ENCODE measurements around the gene EVC. TPM values are rescaled to one million over a fixed set of nuclear protein-coding genes. Genes with fewer than 3 reads are reported as not detected.

Gene EVC
- total RNA-seq, 2 donors from 2014 or later = 25.5 to 29.0 TPM

- Mint-ChIP-seq H3K36me3 (ENCODE audit: low read depth) (peaks cover 68% of the 10 kb centered on the region), H3K27ac (no peak overlapping the region), H3K9me3 (peaks cover 71% of the 10 kb centered on the region), H3K4me1 (peaks cover 19% of the 10 kb centered on the region), H3K4me3 (no peak overlapping the region), H3K27me3 (ENCODE audit: insufficient read depth) (peaks cover 61% of the 10 kb centered on the region)
- 92 to 95% methylated on average over 8 to 9 of the region's 9 CpGs for WGBS, 2 experiments (ENCODE audit: insufficient coverage in 1 of 2, insufficient read length in 1 of 2)
- Histone ChIP-seq H3K9ac (ENCODE audit: extremely low read depth, low read length, poor library complexity, severe bottlenecking) (no peak overlapping the region), H3K9me3 (ENCODE audit: control insufficient read depth, low read length) (peaks cover 73% of the 10 kb centered on the region), H3K27me3 (ENCODE audit: control insufficient read depth, insufficient read depth, low read length, poor library complexity, severe bottlenecking) (peaks cover 44% of the 10 kb centered on the region), H3K4me1 (ENCODE audit: control insufficient read depth, insufficient read depth, low read length) (peaks cover 13% of the 10 kb centered on the region), H3K36me3 (ENCODE audit: control insufficient read depth, insufficient read depth, low read length) (peaks cover 37% of the 10 kb centered on the region), H3K27ac (ENCODE audit: low read depth, low read length) (no peak overlapping the region), H3K4me3 (ENCODE audit: low read length) (no peak overlapping the region)
- TF ChIP-seq, protein P1, sequence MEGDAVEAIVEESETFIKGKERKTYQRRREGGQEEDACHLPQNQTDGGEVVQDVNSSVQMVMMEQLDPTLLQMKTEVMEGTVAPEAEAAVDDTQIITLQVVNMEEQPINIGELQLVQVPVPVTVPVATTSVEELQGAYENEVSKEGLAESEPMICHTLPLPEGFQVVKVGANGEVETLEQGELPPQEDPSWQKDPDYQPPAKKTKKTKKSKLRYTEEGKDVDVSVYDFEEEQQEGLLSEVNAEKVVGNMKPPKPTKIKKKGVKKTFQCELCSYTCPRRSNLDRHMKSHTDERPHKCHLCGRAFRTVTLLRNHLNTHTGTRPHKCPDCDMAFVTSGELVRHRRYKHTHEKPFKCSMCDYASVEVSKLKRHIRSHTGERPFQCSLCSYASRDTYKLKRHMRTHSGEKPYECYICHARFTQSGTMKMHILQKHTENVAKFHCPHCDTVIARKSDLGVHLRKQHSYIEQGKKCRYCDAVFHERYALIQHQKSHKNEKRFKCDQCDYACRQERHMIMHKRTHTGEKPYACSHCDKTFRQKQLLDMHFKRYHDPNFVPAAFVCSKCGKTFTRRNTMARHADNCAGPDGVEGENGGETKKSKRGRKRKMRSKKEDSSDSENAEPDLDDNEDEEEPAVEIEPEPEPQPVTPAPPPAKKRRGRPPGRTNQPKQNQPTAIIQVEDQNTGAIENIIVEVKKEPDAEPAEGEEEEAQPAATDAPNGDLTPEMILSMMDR (conservative IDR thresholded peaks at IDR 0.05) = no peak
- DNase-seq = peak; percentile 38
Measured at GRCh38 chr4:5772528-5773270, 61.7 kb downstream of the EVC start.

DNA sequence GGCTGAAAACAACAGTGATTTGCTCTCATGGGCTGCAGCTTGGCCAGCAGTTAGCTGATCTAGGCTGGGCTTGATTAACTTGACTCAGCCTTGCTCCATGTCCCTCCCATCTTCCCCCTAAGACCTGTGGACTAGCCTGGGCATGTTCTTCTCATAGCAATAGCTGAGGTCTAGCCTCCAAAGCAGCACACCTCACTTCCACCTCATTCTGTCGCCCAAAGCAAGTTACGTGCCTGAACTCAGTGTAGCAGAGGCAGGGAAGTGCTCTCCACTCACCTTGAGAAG, 62.2 kb downstream of the EVC start:
- no peak overlapping the region for H3K27ac Mint-ChIP-seq
- peaks cover 19% of the 10 kb centered on the region for H3K4me1 Mint-ChIP-seq
- H3K36me3 Mint-ChIP-seq (ENCODE audit: low read depth) = peaks cover 63% of the 10 kb centered on the region
- Histone ChIP-seq H3K4me1 (ENCODE audit: control insufficient read depth, insufficient read depth, low read length) (peaks cover 13% of the 10 kb centered on the region), H3K27ac (ENCODE audit: low read depth, low read length) (no peak overlapping the region), H3K9me3 (ENCODE audit: control insufficient read depth, low read length) (peaks cover 69% of the 10 kb centered on the region), H3K9ac (ENCODE audit: extremely low read depth, low read length, poor library complexity, severe bottlenecking) (no peak overlapping the region), H3K27me3 (ENCODE audit: control insufficient read depth, insufficient read depth, low read length, poor library complexity, severe bottlenecking) (peaks cover 44% of the 10 kb centered on the region), H3K36me3 (ENCODE audit: control insufficient read depth, insufficient read depth, low read length) (peaks cover 35% of the 10 kb centered on the region), H3K4me3 (ENCODE audit: low read length) (no peak overlapping the region)
- peak; percentile 56 for DNase-seq
- no peak overlapping the region for H3K4me3 Mint-ChIP-seq
- TF ChIP-seq, protein P1 (conservative IDR thresholded peaks at IDR 0.05) = no peak
- H3K27me3 Mint-ChIP-seq (ENCODE audit: insufficient read depth) = peaks cover 59% of the 10 kb centered on the region
- peaks cover 68% of the 10 kb centered on the region for H3K9me3 Mint-ChIP-seq
- 80 to 89% methylated on average over 1 to 2 of the region's 2 CpGs for WGBS, 2 experiments (ENCODE audit: insufficient coverage in 1 of 2, insufficient read length in 1 of 2)

DNA sequence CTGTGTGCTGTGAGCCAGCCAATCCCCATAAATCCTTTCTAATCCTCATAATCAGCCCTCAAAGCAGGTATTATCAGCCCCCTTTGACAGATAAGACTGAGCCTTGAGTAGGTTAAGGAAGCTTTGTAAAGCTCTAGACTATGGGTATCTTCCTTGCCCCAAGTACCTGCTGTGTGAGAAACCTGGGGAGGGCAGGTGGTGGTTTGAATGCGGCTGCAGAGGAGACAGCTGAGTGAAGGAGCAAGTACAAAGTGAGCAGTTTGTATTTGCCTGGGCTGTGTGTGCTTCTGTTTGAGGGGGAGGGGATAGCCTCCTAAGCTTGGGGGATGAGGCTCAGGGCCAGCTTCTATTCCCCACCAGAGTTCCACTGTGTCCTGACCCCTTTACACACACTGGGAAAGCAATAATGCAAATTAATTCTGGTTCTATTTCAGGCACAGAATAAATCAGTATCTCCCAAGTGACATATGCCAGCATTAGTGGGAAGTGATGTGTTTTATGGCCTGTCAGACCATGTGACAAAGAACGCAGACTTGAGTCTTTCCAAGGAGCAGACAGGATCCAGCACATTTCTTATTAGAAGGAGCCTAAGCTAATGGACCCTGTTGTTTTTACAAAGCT, 63.5 kb downstream of the EVC start:
- Histone ChIP-seq H3K4me3 (ENCODE audit: low read length) (no peak overlapping the region), H3K36me3 (ENCODE audit: control insufficient read depth, insufficient read depth, low read length) (peaks cover 28% of the 10 kb centered on the region), H3K27ac (ENCODE audit: low read depth, low read length) (no peak overlapping the region), H3K9ac (ENCODE audit: extremely low read depth, low read length, poor library complexity, severe bottlenecking) (no peak overlapping the region), H3K4me1 (ENCODE audit: control insufficient read depth, insufficient read depth, low read length) (peaks cover 13% of the 10 kb centered on the region), H3K9me3 (ENCODE audit: control insufficient read depth, low read length) (peaks cover 56% of the 10 kb centered on the region), H3K27me3 (ENCODE audit: control insufficient read depth, insufficient read depth, low read length, poor library complexity, severe bottlenecking) (peaks cover 44% of the 10 kb centered on the region)
- Mint-ChIP-seq H3K27ac (peak overlapping the region; percentile 41), H3K27me3 (ENCODE audit: insufficient read depth) (peaks cover 50% of the 10 kb centered on the region), H3K36me3 (ENCODE audit: low read depth) (peaks cover 50% of the 10 kb centered on the region), H3K9me3 (peaks cover 58% of the 10 kb centered on the region), H3K4me1 (peaks cover 19% of the 10 kb centered on the region), H3K4me3 (no peak overlapping the region)
- WGBS, 2 experiments (ENCODE audit: insufficient coverage in 1 of 2, insufficient read length in 1 of 2) = 65 to 70% methylated on average over 2 of the region's 2 CpGs
- peak; percentile 78 for DNase-seq
- TF ChIP-seq, protein P1 (conservative IDR thresholded peaks at IDR 0.05) = no peak
